ENCODE results near the gene PRKCH.

PRKCH gene

GRCh38 chr14:61540931-61541330 lies 219.6 kb downstream of the PRKCH start:
- no peaks in the 10 kb centered on the region for H3F3A ChIP-seq (ENCODE audit: insufficient read depth)
- H4K20me1 ChIP-seq (ENCODE audit: low read depth, low read length): no peaks in the 10 kb centered on the region
- no peak overlapping the region for H3K9ac ChIP-seq (ENCODE audit: low read length)
- no peaks in the 10 kb centered on the region for H3K9me3 ChIP-seq (ENCODE audit: insufficient read depth, low read length)
- no peaks in the 10 kb centered on the region for H3K27me3 ChIP-seq (ENCODE audit: low read length)
- no peak overlapping the region for H3K4me2 ChIP-seq (ENCODE audit: low read depth, low read length, poor library complexity, severe bottlenecking)
- H3K4me3 ChIP-seq (ENCODE audit: insufficient read depth, low read length, poor library complexity, severe bottlenecking): no peak overlapping the region
- no peaks in the 10 kb centered on the region for H3K36me3 ChIP-seq (ENCODE audit: low read length)
- H2AFZ ChIP-seq (ENCODE audit: low read depth, low read length, severe bottlenecking): no peak overlapping the region
- no peaks in the 10 kb centered on the region for H3K79me2 ChIP-seq (ENCODE audit: insufficient read depth, low read length)
- H3K27ac ChIP-seq (ENCODE audit: low read depth, low read length): no peak overlapping the region
- TF ChIP-seq EZH2phosphoT487 (conservative IDR thresholded peaks at IDR 0.05; ENCODE audit: low read length): no peak
- TF ChIP-seq CTCF (IDR thresholded peaks at IDR 0.05; ENCODE audit: insufficient read depth, low read length, poor library complexity, severe bottlenecking): no peak
- H3K9me2 ChIP-seq (replicated peaks; ENCODE audit: insufficient read depth, low read length): no peaks in the 10 kb centered on the region

DNA sequence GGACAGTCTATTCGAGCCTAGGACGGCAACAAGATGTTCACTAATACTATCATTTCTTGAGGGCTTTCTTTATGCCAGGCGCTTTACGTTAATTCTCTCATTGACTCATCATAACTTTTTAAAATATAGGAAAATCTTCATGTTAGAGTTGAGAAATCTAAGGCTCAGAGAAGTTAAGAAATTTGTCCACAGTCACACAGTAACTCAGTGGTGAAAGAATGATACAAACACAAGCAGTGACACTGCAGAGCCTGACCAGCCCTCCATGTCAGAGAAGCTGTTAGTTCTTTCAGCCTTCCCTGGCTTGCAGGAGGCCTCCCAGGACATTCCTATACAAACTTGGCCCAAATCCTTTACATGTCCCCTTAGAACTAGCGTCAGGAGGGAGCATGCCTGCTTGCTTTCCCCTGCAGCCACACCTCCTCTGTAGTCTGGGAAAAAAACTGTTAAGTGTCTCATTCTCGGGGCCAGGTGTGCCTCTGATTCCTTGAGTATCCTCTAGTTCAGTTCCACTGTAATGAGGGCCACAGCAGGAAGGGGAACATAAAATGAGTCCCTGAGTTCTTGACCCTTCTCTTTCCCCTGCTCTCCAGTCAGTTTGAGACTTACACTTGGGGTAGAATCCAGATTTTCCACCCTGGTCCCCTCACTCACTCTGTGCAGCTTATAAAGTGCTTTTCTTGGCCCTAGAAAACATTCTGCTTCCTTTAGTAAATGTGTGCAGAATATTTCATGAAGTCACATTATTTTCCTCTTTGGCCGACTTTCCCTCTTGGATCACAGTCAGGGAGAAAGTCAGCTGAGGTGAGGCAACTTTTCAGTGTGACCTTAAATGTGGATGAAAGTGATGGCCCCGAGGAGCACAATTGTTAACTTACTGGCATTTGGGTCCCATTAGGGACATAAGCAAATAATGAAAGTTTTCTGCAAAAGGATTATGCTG lies 221.7 kb downstream of the PRKCH start:
- Histone ChIP-seq H2AFZ (ENCODE audit: low read depth, low read length, severe bottlenecking) (no peak overlapping the region), H3K36me3 (ENCODE audit: low read length) (no peaks in the 10 kb centered on the region), H3K4me3 (ENCODE audit: insufficient read depth, low read length, poor library complexity, severe bottlenecking) (no peak overlapping the region), H3K27me3 (ENCODE audit: low read length) (no peaks in the 10 kb centered on the region), H3K4me2 (ENCODE audit: low read depth, low read length, poor library complexity, severe bottlenecking) (no peak overlapping the region), H3K9me3 (ENCODE audit: insufficient read depth, low read length) (no peaks in the 10 kb centered on the region), H3K27ac (ENCODE audit: low read depth, low read length) (no peak overlapping the region), H4K20me1 (ENCODE audit: low read depth, low read length) (no peaks in the 10 kb centered on the region), H3K9me2 (replicated peaks; ENCODE audit: insufficient read depth, low read length) (no peaks in the 10 kb centered on the region), H3F3A (ENCODE audit: insufficient read depth) (no peaks in the 10 kb centered on the region), H3K79me2 (ENCODE audit: insufficient read depth, low read length) (no peaks in the 10 kb centered on the region), H3K9ac (ENCODE audit: low read length) (no peak overlapping the region)
- TF ChIP-seq CTCF (IDR thresholded peaks at IDR 0.05; ENCODE audit: insufficient read depth, low read length, poor library complexity, severe bottlenecking): no peak
- TF ChIP-seq EZH2phosphoT487 (conservative IDR thresholded peaks at IDR 0.05; ENCODE audit: low read length): no peak

- Histone ChIP-seq H3K27me3 (ENCODE audit: low read length) (no peaks in the 10 kb centered on the region), H4K20me1 (ENCODE audit: low read depth, low read length) (no peaks in the 10 kb centered on the region), H3K79me2 (ENCODE audit: insufficient read depth, low read length) (no peaks in the 10 kb centered on the region), H3K27ac (ENCODE audit: low read depth, low read length) (no peak overlapping the region), H2AFZ (ENCODE audit: low read depth, low read length, severe bottlenecking) (no peak overlapping the region), H3F3A (ENCODE audit: insufficient read depth) (no peaks in the 10 kb centered on the region), H3K36me3 (ENCODE audit: low read length) (no peaks in the 10 kb centered on the region), H3K9me3 (ENCODE audit: insufficient read depth, low read length) (no peaks in the 10 kb centered on the region), H3K4me3 (ENCODE audit: insufficient read depth, low read length, poor library complexity, severe bottlenecking) (no peak overlapping the region), H3K9ac (ENCODE audit: low read length) (no peak overlapping the region), H3K4me2 (ENCODE audit: low read depth, low read length, poor library complexity, severe bottlenecking) (no peak overlapping the region), H3K9me2 (replicated peaks; ENCODE audit: insufficient read depth, low read length) (no peaks in the 10 kb centered on the region)
- TF ChIP-seq CTCF (IDR thresholded peaks at IDR 0.05; ENCODE audit: insufficient read depth, low read length, poor library complexity, severe bottlenecking) (no peak), EZH2phosphoT487 (conservative IDR thresholded peaks at IDR 0.05; ENCODE audit: low read length) (no peak)
Measured at GRCh38 chr14:61543946-61544345, 222.6 kb downstream of the PRKCH start.

All from SU-DHL-6 (cell line).